Type B pancreatic cell (in vitro differentiated cells): ENCODE measurements around the gene COIL. TPM values are rescaled to one million over a fixed set of nuclear protein-coding genes. Genes with fewer than 3 reads are reported as not detected.
A peak's percentile ranks its signal among the peaks of the same experiment; 100 is the strongest.

Experiments
- DNase-seq: peaks from one replicate; pipeline ENCODE4 v3.0.0; 2021; ENCODE audit warnings: mixed read lengths; ENCODE audit not compliant: unreplicated experiment; ENCODE audit errors: extremely low spot score
- H3K27ac Mint-ChIP-seq: 2 replicates; pipeline ENCODE4 v1.8.0; 2021; ENCODE audit warnings: mild to moderate bottlenecking, mixed read lengths
- H3K27me3 Mint-ChIP-seq: 2 replicates; pipeline ENCODE4 v1.8.0; 2021; ENCODE audit warnings: mixed read lengths
- H3K36me3 Mint-ChIP-seq: 2 replicates; pipeline ENCODE4 v1.8.0; 2021; ENCODE audit warnings: mixed read lengths
- H3K4me1 Mint-ChIP-seq: one replicate; pipeline ENCODE4 v1.8.0; 2021; ENCODE audit warnings: mixed read lengths; ENCODE audit not compliant: unreplicated experiment
- H3K4me3 Mint-ChIP-seq: 2 replicates; pipeline ENCODE4 v1.8.0; 2021; ENCODE audit warnings: mild to moderate bottlenecking, mixed read lengths
- H3K9me3 Mint-ChIP-seq: 2 replicates; pipeline ENCODE4 v1.8.0; 2021; ENCODE audit warnings: mixed read lengths
- total RNA-seq: library from RNA; stranded (reverse); gene quantifications from 2 replicates; pipeline ENCODE4 v1.2.1, GENCODE V29; 2021; ENCODE audit warnings: low replicate concordance
- TF ChIP-seq, protein P1 (sequence below): fragments of 200-600 bp; sonication (generic); conservative IDR thresholded peaks from 2 replicates; pipeline ENCODE4 v1.5.0; 2021; ENCODE audit warnings: antibody characterized with exemption, mild to moderate bottlenecking

Gene COIL
- total RNA-seq, 1 donor from 2014 or later = 26.5 TPM

DNA sequence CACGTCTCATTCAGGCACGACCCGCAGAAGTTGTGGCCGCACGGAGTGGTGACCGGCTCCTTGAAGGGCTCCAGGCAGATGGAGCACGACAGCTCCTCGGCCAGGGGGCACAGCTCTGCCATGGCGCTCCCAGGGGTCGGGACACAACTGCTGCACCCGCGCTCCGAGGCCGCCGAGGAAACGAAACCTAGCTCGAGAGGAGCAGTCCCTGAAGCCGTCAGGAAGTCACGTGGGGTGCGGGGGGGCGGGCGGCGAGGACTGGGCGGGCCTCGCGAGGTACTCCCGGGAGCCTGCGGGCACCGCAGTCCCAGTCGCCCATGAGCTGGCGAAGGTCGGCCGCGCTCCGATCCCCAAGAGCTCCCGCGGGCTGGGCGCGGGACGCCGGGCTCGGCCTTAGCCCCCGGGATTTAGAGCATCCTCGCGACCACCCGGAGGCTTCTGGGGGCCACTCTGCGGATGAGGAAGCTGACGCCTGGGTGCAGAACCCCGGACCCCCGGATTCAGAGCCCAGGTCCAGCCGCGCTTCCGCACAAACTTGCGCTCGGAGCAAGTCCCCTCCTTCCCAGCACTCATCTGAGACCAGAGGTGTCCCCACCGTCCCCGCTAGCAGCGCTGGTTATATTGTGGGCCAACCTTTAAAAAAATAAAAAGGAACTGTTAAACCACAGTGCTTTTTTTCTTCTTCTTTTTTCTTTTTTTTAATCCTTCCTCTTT lies 46.8 kb downstream of the COIL start, which contains the start of gene TRIM25:
TSS of gene TRIM25 (minus strand) at position 183 of the 714 bp plus-strand sequence. CDS start at position 122, 61 bp downstream.
- peak; percentile 83 for DNase-seq
- Mint-ChIP-seq H3K4me1 (peaks cover 25% of the 10 kb centered on the region), H3K9me3 (peaks cover 5% of the 10 kb centered on the region), H3K27ac (peak within 1 kb of the TSS; percentile 90), H3K36me3 (no peaks in the 10 kb centered on the region), H3K27me3 (peaks cover 5% of the 10 kb centered on the region), H3K4me3 (peak within 1 kb of the TSS; percentile 93)
- TF ChIP-seq, protein P1, sequence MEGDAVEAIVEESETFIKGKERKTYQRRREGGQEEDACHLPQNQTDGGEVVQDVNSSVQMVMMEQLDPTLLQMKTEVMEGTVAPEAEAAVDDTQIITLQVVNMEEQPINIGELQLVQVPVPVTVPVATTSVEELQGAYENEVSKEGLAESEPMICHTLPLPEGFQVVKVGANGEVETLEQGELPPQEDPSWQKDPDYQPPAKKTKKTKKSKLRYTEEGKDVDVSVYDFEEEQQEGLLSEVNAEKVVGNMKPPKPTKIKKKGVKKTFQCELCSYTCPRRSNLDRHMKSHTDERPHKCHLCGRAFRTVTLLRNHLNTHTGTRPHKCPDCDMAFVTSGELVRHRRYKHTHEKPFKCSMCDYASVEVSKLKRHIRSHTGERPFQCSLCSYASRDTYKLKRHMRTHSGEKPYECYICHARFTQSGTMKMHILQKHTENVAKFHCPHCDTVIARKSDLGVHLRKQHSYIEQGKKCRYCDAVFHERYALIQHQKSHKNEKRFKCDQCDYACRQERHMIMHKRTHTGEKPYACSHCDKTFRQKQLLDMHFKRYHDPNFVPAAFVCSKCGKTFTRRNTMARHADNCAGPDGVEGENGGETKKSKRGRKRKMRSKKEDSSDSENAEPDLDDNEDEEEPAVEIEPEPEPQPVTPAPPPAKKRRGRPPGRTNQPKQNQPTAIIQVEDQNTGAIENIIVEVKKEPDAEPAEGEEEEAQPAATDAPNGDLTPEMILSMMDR = no peak

DNA sequence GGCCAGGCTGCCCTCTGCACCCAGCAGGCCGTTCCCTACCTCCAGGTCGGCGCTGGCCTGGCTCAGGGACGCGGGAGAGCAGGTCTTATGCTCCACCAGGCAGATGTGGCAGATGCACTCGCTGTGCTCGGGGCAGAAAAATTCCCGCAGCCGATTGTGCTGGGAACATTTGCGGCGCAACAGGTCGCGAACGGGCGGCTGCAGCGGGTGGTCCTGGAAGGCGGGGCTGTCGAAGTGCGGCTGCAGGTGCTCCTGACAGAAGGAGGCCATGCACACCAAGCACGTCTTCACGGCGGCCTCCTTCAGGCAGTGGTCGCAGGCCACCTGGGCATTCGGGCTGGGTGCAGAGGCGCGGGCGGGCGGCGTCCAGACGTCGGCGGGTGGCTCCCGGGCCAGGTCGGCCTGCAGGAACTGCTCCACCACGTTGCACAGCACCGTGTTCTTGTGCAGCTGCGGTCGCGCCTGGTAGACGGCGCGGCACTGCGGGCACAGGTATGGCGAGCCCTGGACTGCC lies 47.4 kb downstream of the COIL start:
- peaks cover 5% of the 10 kb centered on the region for H3K9me3 Mint-ChIP-seq
- TF ChIP-seq, protein P1 = no peak
- peaks cover 25% of the 10 kb centered on the region for H3K4me1 Mint-ChIP-seq
- peaks cover 5% of the 10 kb centered on the region for H3K27me3 Mint-ChIP-seq
- peaks cover 5% of the 10 kb centered on the region for H3K36me3 Mint-ChIP-seq
- H3K4me3 Mint-ChIP-seq = peak overlapping the region; percentile 93
- no peak for DNase-seq
- H3K27ac Mint-ChIP-seq = peak overlapping the region; percentile 88

DNA sequence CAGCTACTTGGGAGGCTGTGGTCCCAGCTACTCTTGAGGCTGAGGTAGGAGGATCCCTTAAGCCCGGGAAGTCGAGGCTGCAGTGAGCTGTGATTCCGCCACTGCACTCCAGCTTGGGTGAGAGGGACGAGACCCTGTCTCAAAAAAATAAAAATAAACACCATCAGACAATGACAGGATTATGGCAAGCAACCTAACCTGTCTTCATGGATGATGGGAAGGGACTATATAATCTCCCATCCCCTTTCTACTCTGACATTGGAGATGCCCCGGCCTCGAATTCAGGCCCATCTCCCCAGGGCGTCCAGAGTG lies 47.9 kb downstream of the COIL start:
- Mint-ChIP-seq H3K27me3 (peaks cover 5% of the 10 kb centered on the region), H3K9me3 (peaks cover 5% of the 10 kb centered on the region), H3K4me1 (peaks cover 25% of the 10 kb centered on the region), H3K36me3 (peaks cover 10% of the 10 kb centered on the region), H3K27ac (peak overlapping the region; percentile 88), H3K4me3 (peak overlapping the region; percentile 93)
- TF ChIP-seq, protein P1 = no peak
- DNase-seq = no peak

DNA sequence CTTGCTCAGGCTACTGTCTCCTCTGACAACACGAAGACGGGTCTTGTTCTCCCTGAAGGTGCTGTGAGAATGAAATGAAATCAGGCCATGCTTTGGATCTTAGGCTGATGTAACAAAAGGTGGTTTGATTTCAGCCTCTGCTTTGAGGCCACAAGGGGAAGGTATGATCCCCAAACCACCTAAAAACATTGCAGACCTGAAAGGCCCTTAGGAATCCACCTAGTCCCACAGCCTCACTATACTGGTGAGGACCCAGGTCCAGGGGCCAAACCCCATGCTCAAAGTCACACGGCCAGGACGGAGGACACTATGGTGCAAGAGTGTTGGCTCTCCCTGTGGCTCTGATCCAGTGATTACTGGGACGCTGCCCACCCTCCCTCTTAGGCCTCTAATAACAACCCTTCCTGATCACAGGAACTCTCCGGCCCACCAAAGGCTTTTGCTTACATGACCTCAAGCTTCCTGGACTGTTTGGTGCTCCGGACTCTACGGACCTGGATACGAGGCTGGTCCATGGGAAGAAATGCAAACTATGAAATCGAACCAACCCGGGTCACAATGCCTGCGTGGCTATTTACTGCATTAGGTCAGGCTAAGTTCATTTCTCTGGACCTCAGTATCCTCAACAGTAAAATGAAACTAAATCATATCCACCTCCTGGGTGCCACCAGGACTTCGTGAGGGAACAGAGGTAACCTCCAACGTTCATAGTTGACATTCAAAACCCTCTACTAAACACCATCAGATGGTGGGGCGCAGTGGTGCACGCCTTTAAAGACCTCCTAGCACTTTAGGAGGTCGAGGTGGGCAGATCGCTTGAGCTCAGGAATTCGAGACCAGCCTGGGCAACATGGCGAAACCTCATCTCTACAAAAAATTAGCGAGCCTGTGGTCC lies 48.5 kb downstream of the COIL start:
- Mint-ChIP-seq H3K9me3 (peaks cover 5% of the 10 kb centered on the region), H3K4me1 (peaks cover 25% of the 10 kb centered on the region), H3K4me3 (peak overlapping the region; percentile 93), H3K27me3 (peaks cover 5% of the 10 kb centered on the region), H3K27ac (no peak overlapping the region), H3K36me3 (peaks cover 14% of the 10 kb centered on the region)
- TF ChIP-seq, protein P1 = no peak
- no peak for DNase-seq

DNA sequence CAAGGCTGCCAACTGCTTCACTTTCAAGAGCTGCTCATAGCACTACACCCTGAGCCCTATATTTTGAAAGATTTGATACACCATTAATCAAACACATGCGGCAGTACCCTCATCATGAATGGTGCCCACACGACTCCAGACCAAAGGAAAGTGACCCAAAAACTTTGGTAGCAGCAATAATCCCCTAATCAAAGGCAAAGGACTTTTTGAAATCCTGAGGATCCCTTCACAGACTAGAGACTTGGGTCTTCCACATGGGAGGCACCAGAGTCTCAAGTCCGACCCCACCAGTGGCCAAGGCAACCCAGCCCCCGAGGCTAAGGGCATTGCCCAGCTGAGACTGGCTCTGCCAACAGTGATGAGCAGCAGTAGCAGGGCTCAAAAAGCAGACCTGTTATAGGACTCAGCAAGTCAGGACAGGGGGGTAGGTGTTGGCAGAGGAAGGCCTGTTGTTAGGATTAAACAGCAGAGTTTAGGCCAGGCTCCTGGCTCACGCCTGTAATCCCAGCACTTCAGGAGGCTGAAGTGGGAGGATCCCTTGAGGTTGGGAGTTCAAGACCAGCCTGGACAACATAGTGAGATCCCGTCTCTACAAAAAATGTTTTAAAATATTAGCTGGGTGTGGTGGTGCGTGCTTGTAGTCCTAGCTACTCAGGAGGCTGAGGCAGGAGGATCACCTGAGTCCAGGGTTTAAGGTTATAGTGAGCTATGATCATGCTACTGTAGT lies 50.2 kb downstream of the COIL start:
- Mint-ChIP-seq H3K4me1 (peaks cover 25% of the 10 kb centered on the region), H3K36me3 (peaks cover 26% of the 10 kb centered on the region), H3K27me3 (peaks cover 5% of the 10 kb centered on the region), H3K27ac (no peak overlapping the region), H3K4me3 (peak overlapping the region; percentile 3), H3K9me3 (peaks cover under 1% of the 10 kb centered on the region)
- DNase-seq = no peak
- TF ChIP-seq, protein P1 = no peak
